Activated CD8-positive, alpha-beta T cell treated with anti-CD3 and anti-CD28 coated beads for 36 hours (primary cell): ENCODE data around the gene PPDPF. TPM values are rescaled to one million over a fixed set of nuclear protein-coding genes. Genes with fewer than 3 reads are reported as not detected.

Source experiments
- ATAC-seq: fragments of 200-7000 bp; cut with Tn5 transposase; one replicate; pipeline ENCODE4 v1.10.0; 2021; ENCODE audit warnings: mild to moderate bottlenecking, moderate library complexity
- CTCF ChIA-PET: fragments of 350-600 bp; sonication (Branson Sonifier 250); formaldehyde crosslinking; loops from one replicate; lab custom pipeline; 2021; ENCODE audit warnings: antibody characterized with exemption; lab: Charles Lee
- POLR2A ChIA-PET: fragments of 350-600 bp; sonication (Branson Sonifier 250); formaldehyde crosslinking; loops from one replicate; lab custom pipeline; 2021; ENCODE audit warnings: antibody characterized with exemption; lab: Charles Lee
- DNase-seq: peaks from one replicate; pipeline ENCODE4 v3.0.0-alpha.2; 2020
- H3K27ac Mint-ChIP-seq: one replicate; pipeline ENCODE4 v1.8.0; 2021; ENCODE audit warnings: mild to moderate bottlenecking, mixed read lengths
- H3K27me3 Mint-ChIP-seq: one replicate; pipeline ENCODE4 v1.8.0; 2021; ENCODE audit warnings: mixed read lengths
- H3K36me3 Mint-ChIP-seq: one replicate; pipeline ENCODE4 v1.8.0; 2021; ENCODE audit warnings: low read depth, mixed read lengths
- H3K4me1 Mint-ChIP-seq: one replicate; pipeline ENCODE4 v1.8.0; 2021; ENCODE audit warnings: low read depth, mixed read lengths
- H3K4me3 Mint-ChIP-seq: one replicate; pipeline ENCODE4 v1.8.0; 2021; ENCODE audit warnings: mild to moderate bottlenecking, moderate library complexity, mixed read lengths
- H3K9me3 Mint-ChIP-seq: one replicate; pipeline ENCODE4 v1.8.0; 2021; ENCODE audit warnings: mixed read lengths
- intact Hi-C: fragments of 100-400 bp; cut with micrococcal nuclease; formaldehyde crosslinking; loops from one replicate; pipeline ENCODE4 v1.10.0; 2022
- total RNA-seq, 2 experiments: library from RNA; stranded (reverse); gene quantifications; one replicate each; pipeline ENCODE4 v1.2.3, GENCODE V29; 2021
- TF ChIP-seq, protein P1 (sequence below): fragments of 200-600 bp; IDR thresholded peaks from one replicate; pipeline ENCODE4 v1.8.0; 2022; ENCODE audit warnings: antibody characterized with exemption, mild to moderate bottlenecking

The PPDPF gene
- total RNA-seq, 2 experiments from 2014 or later = 193 to 226 TPM

- no peaks in the 10 kb centered on the region for H3K9me3 Mint-ChIP-seq
- ChIA-PET POLR2A (interaction anchor here (0.6 to 1.0 kb wide), 2 partner anchors 33 to 39 kb away, joined by 3 read pairs; partner anchors contain the start of gene PTK6), CTCF (interaction anchor here (1.7 kb wide), 1 partner anchor 56 kb away, joined by 4 read pairs; no protein-coding TSS in a partner anchor)
- TF ChIP-seq, protein P1, sequence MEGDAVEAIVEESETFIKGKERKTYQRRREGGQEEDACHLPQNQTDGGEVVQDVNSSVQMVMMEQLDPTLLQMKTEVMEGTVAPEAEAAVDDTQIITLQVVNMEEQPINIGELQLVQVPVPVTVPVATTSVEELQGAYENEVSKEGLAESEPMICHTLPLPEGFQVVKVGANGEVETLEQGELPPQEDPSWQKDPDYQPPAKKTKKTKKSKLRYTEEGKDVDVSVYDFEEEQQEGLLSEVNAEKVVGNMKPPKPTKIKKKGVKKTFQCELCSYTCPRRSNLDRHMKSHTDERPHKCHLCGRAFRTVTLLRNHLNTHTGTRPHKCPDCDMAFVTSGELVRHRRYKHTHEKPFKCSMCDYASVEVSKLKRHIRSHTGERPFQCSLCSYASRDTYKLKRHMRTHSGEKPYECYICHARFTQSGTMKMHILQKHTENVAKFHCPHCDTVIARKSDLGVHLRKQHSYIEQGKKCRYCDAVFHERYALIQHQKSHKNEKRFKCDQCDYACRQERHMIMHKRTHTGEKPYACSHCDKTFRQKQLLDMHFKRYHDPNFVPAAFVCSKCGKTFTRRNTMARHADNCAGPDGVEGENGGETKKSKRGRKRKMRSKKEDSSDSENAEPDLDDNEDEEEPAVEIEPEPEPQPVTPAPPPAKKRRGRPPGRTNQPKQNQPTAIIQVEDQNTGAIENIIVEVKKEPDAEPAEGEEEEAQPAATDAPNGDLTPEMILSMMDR = no peak
- H3K4me1 Mint-ChIP-seq = no peaks in the 10 kb centered on the region
- H3K27ac Mint-ChIP-seq = no peak overlapping the region
- ATAC-seq (no peak), DNase-seq (no peak)
- no peaks in the 10 kb centered on the region for H3K36me3 Mint-ChIP-seq
- intact Hi-C loops = no loop called here
- H3K27me3 Mint-ChIP-seq = peaks cover 12% of the 10 kb centered on the region
- H3K4me3 Mint-ChIP-seq = no peak overlapping the region
Measured at GRCh38 chr20:63497946-63498935, 22.3 kb upstream of the PPDPF start.

GRCh38 chr20:63498960-63499337 is 21.6 kb upstream of the PPDPF start, which contains the start of gene EEF1A2:
TSS of gene EEF1A2 (minus strand) at chr20:63499083. CDS start at chr20:63497763, 1,320 bp downstream.
- TF ChIP-seq, protein P1 = no peak
- Mint-ChIP-seq H3K4me3 (no peak within 1 kb of the TSS), H3K36me3 (no peaks in the 10 kb centered on the region), H3K27me3 (peaks cover 16% of the 10 kb centered on the region), H3K4me1 (no peaks in the 10 kb centered on the region), H3K9me3 (peaks cover 4% of the 10 kb centered on the region), H3K27ac (no peak within 1 kb of the TSS)
- CTCF ChIA-PET = no interaction called here
- intact Hi-C loops = no loop called here
- POLR2A ChIA-PET = no interaction called here
- DNase-seq = peak; percentile 32
- peak; percentile 28 for ATAC-seq

- H3K27me3 Mint-ChIP-seq = peaks cover 19% of the 10 kb centered on the region
- no peak overlapping the region for H3K4me3 Mint-ChIP-seq
- POLR2A ChIA-PET = no interaction called here
- CTCF ChIA-PET = no interaction called here
- no peak for DNase-seq
- no peaks in the 10 kb centered on the region for H3K4me1 Mint-ChIP-seq
- no peak overlapping the region for H3K27ac Mint-ChIP-seq
- ATAC-seq = peak; percentile 21
- H3K36me3 Mint-ChIP-seq = no peaks in the 10 kb centered on the region
- TF ChIP-seq, protein P1 = no peak
- peaks cover 6% of the 10 kb centered on the region for H3K9me3 Mint-ChIP-seq
- intact Hi-C loops = no loop called here
Measured at GRCh38 chr20:63499338-63499969, 21.1 kb upstream of the PPDPF start.

GRCh38 chr20:63500151-63500901 is 20.2 kb upstream of the PPDPF start:
- ATAC-seq (no peak), DNase-seq (no peak)
- intact Hi-C loops = no loop called here
- POLR2A ChIA-PET = no interaction called here
- TF ChIP-seq, protein P1 = no peak
- H3K27me3 Mint-ChIP-seq = peaks cover 25% of the 10 kb centered on the region
- H3K36me3 Mint-ChIP-seq = no peaks in the 10 kb centered on the region
- H3K4me3 Mint-ChIP-seq = no peak overlapping the region
- no peaks in the 10 kb centered on the region for H3K4me1 Mint-ChIP-seq
- CTCF ChIA-PET = no interaction called here
- H3K27ac Mint-ChIP-seq = no peak overlapping the region
- H3K9me3 Mint-ChIP-seq = peaks cover 14% of the 10 kb centered on the region
